ENCODE data around the gene RYR1.
"Not testable (repeated sequence)": the region's sequence is repeated elsewhere in the genome, so short reads cannot be mapped to it uniquely, and the experiment has no call there.

Gene RYR1

GRCh38 chr19:38496116-38496515 is 62.6 kb downstream of the RYR1 start:
- no peak for DNase-seq

GRCh38 chr19:38496603-38497487 is 63.4 kb downstream of the RYR1 start:
- DNase-seq: no peak

GRCh38 chr19:38497907-38498306 is 64.4 kb downstream of the RYR1 start:
- no peak for DNase-seq

GRCh38 chr19:38499532-38499931 is 66.0 kb downstream of the RYR1 start:
- DNase-seq: no peak

GRCh38 chr19:38500450-38500849 is 67.0 kb downstream of the RYR1 start:
- no peak for DNase-seq

- no peak for DNase-seq
Measured at GRCh38 chr19:38502410-38503076, 69.1 kb downstream of the RYR1 start.

- no peak for DNase-seq
Measured at GRCh38 chr19:38503077-38503410, 69.6 kb downstream of the RYR1 start.

- DNase-seq: no peak
Measured at GRCh38 chr19:38505958-38506357, 72.5 kb downstream of the RYR1 start.

- DNase-seq: no peak
Measured at GRCh38 chr19:38506375-38506722, 72.9 kb downstream of the RYR1 start.

- DNase-seq: no peak
Measured at GRCh38 chr19:38506723-38507550, 73.4 kb downstream of the RYR1 start.

- DNase-seq: no peak
Measured at GRCh38 chr19:38507551-38508127, 74.1 kb downstream of the RYR1 start.

- DNase-seq: no peak
Measured at GRCh38 chr19:38508507-38508906, 75.0 kb downstream of the RYR1 start.

- no peak for DNase-seq
Measured at GRCh38 chr19:38509027-38509426, 75.5 kb downstream of the RYR1 start.

GRCh38 chr19:38511074-38511708 is 77.7 kb downstream of the RYR1 start:
- no peak for DNase-seq

- DNase-seq: no peak
Measured at GRCh38 chr19:38512277-38512676, 78.8 kb downstream of the RYR1 start.

- not testable (repeated sequence) for DNase-seq
Measured at GRCh38 chr19:38513156-38513555, 79.7 kb downstream of the RYR1 start.

- no peak for DNase-seq
Measured at GRCh38 chr19:38513762-38514167, 80.3 kb downstream of the RYR1 start.

GRCh38 chr19:38514812-38515633 is 81.5 kb downstream of the RYR1 start:
- peak in 1 of 2 experiments; percentile 6 for DNase-seq

- no peak for DNase-seq
Measured at GRCh38 chr19:38515896-38516295, 82.4 kb downstream of the RYR1 start.

- no peak for DNase-seq
Measured at GRCh38 chr19:38516802-38517201, 83.3 kb downstream of the RYR1 start.

GRCh38 chr19:38517321-38517720 is 83.8 kb downstream of the RYR1 start:
- DNase-seq: no peak

- DNase-seq: not testable (repeated sequence)
Measured at GRCh38 chr19:38517980-38518379, 84.5 kb downstream of the RYR1 start.

Data from NCI-H187 (cell line).